Adrenal gland (tissue), 5 donors: Measurements from ENCODE around the gene CPSF7.

Experiments used
- POLR2A ChIP-seq, 2 donors: fragments of 450-650 bp; IDR thresholded peaks; one replicate each; pipeline ENCODE4 v1.6.1; 2017; ENCODE audit warnings: antibody characterized with exemption in 2 of 2, mild to moderate bottlenecking in 2 of 2, moderate library complexity in 1 of 2
- TF ChIP-seq, protein P1 (sequence below), 6 experiments: fragments of 450-650 bp in 4 of 6; fragments of 200-600 bp in 2 of 6; sonication (generic) in 1 of 6; IDR thresholded peaks; 1 replicate in 5 of 6; 2 replicates in 1 of 6; pipeline versions ENCODE4 v1.5.1 to v1.8.0; 2016 to 2021; ENCODE audit warnings: antibody characterized with exemption in 6 of 6, mild to moderate bottlenecking in 2 of 6, moderate library complexity in 1 of 6
- donor health status: DM: no; HTN: no; CAD: no.

- TF ChIP-seq, protein P1, sequence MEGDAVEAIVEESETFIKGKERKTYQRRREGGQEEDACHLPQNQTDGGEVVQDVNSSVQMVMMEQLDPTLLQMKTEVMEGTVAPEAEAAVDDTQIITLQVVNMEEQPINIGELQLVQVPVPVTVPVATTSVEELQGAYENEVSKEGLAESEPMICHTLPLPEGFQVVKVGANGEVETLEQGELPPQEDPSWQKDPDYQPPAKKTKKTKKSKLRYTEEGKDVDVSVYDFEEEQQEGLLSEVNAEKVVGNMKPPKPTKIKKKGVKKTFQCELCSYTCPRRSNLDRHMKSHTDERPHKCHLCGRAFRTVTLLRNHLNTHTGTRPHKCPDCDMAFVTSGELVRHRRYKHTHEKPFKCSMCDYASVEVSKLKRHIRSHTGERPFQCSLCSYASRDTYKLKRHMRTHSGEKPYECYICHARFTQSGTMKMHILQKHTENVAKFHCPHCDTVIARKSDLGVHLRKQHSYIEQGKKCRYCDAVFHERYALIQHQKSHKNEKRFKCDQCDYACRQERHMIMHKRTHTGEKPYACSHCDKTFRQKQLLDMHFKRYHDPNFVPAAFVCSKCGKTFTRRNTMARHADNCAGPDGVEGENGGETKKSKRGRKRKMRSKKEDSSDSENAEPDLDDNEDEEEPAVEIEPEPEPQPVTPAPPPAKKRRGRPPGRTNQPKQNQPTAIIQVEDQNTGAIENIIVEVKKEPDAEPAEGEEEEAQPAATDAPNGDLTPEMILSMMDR (IDR thresholded peaks at IDR 0.05): no peak
- TF ChIP-seq POLR2A (IDR thresholded peaks at IDR 0.05): no peak
These were observed 15.2 kb downstream of the CPSF7 start for GRCh38 chr11:61414547-61414946.
